ENCODE data around the gene ANGPT4.

GRCh38 chr20:823574-823902, 92.6 kb downstream of the ANGPT4 start:
- no peak for TF ChIP-seq CTCF (IDR thresholded peaks at IDR 0.05)
- TF ChIP-seq EP300 (IDR thresholded peaks at IDR 0.05; ENCODE audit: borderline replicate concordance in 1 of 2, low read depth in 1 of 2, low read length in 1 of 2): no peak
- TF ChIP-seq PBX3 (IDR thresholded peaks at IDR 0.05): no peak
- no peak for TF ChIP-seq SMC3 (IDR thresholded peaks at IDR 0.05; ENCODE audit: low read depth, low read length)
